ENCODE data around the gene SH3BP5.

The SH3BP5 gene

DNA sequence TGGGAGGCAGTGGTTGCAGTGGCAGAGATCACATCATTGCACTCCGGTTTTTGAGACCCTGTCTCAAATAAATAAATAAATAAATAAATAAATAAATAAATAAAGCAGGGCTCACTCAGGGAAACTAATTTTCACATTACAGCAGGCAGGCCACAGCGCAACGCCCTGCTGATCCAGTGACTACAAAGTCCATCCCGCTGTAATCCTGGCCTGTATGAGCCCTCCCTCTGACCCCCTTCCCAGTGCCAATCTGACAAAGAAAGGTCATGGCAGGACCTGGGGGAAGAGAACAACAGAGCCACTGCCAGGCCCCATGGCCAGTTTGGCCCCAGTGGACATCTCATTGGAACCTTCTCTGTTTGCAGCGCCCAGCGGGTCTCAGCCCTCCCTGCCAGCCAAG is 9.3 kb downstream of the SH3BP5 start:
- DNase-seq: no peak

DNA sequence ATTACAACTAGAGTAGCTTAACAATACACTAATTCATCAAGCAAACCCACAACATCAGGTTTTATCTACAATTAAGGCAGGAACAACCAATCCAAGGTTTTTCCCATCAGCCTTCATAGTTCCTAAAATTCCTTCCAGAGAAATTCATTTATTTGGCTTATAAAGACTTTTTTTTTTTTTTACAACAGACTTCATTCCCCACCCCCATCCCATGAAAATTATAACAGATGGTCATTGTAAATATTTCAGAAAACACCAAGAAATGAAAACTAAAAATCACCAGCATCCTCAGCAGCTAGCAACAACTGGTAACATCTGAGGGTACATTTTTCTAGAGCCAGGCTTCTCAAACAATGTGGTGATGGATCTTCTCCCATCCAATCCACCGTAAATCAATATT is 11.0 kb downstream of the SH3BP5 start:
- no peak for DNase-seq

DNA sequence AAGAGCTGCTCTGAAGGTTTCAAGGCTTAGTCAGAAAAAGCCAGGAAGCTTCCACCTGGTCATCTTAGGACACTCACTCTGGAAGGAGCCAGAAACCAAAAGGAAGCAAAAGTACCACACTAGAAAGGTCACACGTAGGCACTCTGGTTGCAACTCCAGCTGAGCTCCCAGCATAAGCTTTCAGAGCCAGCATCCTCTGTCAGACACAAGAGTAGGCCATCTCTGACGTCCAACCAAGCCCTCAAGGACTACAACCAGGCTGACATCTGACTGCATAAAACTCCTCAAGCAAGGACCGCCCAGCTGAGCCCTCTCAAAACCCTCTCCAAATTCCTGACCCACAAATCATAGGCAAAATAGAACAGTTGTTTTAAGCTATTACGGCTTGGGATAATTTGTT is 12.8 kb downstream of the SH3BP5 start:
- DNase-seq: no peak

DNA sequence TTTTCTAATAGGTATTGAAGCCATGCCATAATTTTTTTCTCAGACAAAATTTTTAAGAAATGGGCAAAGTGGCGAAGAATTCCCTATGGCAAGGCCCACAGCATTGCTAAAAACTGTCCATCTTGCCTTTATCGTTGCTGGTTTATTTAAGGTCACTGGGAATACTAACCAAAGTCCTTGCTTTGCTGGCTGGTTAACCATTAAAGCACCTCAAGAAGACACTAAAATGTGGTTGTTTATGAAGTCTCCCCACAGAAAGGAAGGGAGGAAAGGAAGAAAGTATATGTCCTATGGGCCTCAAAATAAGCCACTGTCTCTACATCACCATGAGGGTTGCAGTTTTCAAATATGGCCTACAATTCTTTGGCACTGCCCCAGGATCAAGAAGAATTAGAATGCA is 13.2 kb downstream of the SH3BP5 start:
- no peak for DNase-seq

DNA sequence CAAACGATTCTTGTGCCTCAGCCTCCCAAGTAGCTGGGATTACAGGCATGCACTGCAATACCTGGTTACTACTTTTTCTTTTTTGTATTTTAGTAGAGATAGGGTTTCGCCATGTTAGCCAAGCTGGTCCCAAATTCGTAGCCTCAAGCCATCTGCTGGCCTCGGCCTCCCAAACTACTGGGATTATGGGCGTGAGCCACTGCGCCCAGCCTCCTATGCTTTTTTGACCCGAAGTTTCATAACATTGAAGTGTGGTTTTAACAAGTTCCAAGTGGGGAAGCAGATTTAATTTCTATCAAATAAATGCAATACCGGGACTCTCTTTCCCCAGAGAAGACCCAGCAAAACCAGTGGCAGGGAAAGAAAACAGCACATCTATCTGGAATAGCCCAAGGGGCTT is 13.7 kb downstream of the SH3BP5 start:
- no peak for DNase-seq

DNA sequence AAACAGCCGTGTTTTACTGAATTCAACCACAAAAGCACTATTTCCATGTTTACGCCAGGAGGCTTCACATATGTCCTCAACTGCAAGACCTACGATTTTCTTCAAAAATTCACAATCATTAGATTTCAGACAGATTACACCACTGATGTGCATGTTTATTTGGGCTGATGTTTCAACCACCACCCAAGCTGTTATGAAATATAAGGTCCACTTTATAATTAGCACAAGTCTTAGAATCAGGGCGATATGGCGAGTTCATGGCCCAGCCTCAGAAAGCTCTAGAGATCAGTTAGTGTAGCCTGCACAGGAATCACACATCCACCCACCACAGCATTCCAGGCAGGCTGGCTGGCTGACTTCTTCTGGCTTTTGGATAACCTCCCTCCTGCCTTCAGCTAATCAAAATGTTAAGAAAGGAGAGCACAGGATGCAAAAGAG is 15.4 kb downstream of the SH3BP5 start:
- no peak for DNase-seq

DNA sequence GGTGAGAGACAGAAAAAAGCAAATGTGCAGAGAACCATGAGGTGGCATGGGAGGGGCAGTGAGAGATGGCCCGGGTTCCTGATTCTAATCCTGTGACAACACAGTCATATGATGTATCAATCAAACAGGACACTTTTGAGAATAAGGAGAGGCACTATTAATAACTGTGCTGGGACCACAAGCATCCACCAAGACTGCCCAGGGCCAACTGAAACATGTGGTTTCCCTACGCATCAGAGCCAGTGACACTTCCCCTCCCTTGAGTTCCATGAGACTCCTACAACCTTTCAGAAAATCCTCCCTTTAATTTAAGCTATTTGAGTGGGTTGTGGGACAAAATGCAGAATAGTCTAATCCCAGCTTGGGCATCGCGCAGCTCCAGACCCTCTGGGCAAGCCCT is 17.4 kb downstream of the SH3BP5 start:
- no peak for DNase-seq

DNA sequence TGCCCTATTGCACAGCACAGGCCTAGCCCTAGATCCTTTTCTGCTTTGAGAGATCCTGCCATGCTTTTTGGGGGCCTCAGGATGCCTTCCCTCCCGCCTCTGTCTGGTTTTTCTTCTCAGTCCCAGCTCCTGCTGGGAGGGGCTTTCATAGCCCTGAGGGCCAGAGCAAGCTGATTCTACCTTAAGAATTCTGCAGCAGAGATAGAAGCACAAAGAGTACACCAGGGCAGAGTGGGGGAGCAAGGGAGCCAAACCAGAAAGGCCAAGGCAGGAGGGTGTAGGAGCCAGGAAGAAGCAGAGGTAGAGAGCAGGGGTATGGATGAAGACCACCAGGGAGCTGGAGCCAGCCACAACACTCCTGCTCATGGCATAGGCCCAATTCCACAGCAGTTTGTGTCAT is 18.1 kb downstream of the SH3BP5 start:
- no peak for DNase-seq

DNA sequence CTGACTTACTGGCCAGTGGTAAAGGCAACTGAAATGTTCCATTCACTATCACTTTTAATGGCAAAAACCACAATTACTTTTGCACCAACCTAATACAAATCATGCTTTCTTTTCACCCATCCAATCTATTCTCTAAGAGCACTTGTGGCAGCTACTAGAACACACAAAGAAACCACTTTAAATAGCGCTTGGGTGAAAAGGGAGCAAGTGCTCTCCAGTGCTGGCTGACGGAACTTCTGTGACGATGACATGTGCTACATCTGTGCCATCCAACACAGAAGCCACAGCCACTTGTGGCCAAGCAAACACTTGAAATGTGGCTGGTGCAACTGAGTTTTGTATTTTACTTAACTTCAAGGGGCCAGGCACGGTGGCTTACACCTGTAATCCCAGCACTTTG is 18.9 kb downstream of the SH3BP5 start:
- DNase-seq: peak; percentile 40 to 50

DNA sequence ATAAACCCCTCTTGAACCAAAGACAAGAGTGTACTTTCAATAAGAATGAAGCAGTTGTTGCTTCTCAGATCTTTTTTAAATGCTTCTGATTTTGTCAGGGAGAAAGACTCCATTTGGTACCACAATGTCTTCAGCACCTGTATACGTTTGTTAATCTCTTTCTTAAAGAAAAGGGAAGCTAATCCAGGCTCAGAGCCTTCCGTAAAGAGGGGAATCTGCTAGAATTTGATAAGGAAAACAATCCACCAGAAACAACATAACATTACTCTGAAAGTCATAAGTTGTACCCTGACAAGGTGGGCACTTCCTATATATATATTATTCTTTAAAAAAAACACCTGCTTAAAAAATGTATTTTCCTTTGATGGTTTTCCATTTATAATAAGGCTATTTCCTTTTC is 19.8 kb downstream of the SH3BP5 start:
- no peak for DNase-seq

DNA sequence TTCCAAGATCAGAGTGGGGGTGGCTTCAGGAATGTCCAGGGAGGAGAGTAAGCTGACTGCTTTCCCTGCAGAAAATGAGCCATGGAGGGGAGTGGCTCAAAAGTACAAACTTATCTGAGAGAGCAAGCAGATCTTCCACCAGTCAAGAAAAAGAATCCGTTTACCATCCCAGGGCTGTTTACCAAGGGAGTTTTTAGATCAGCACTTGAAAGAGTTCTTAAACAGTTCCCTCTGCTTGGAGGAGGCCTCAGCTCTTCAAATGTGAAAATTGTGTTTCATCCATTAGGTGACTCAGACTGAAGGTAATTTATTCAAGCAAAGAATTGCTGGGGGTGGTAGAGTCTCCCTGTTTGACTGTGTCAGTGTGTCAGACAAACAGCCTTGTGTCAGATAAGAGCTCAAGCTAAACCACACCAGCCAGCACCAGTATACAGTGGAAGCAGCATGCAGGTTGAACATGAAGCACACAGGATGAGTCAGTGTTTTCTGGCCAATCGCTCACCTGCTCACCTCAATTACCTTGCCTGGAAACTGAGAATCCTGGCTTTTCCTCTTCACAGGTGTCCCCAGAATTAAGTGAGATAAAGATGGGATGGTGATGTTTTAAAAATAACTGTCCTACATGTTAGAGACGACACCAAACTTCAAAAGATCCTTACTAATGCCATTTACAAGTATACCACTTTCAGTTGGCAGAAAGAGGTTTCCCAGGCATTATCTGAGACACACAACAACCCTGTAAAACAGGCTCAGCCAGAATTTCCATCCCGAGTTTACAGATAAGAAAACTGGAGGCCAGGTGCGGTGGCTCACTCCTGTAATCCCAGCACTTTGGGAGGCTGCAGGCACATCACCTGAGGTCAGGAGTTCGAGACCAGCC is 21.7 kb downstream of the SH3BP5 start:
- DNase-seq: no peak

DNA sequence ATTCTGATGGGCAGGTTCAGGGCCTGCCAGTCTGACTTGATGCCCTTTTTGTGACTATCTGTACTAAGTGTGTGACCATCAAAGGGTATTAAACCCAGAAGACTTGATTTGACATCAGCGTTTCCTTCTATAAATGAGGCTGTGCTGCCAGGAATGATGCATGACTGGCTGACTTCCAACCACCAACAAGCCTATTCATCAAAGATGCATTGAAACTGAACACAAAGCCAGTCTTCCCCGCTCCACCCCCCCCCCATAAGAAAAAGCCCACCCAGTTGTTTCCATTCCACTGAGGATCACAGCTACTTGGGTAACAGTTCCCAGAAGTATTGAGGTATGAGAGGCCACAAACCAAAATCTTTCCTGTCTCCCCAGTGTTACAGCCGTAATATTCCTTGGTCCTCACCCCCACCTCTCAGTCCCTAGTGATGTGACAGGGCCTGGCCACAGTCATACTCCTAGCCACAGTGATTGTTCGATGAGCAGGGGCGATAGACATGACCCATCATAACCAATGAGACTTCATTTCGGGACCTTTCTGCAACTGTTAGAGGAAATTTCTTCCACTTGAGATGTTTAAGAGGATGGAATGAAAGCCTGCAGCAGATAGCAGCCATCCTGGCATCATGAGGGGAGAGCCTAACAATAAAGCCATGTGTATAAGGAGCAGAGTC is 22.6 kb downstream of the SH3BP5 start:
- no peak for DNase-seq

DNA sequence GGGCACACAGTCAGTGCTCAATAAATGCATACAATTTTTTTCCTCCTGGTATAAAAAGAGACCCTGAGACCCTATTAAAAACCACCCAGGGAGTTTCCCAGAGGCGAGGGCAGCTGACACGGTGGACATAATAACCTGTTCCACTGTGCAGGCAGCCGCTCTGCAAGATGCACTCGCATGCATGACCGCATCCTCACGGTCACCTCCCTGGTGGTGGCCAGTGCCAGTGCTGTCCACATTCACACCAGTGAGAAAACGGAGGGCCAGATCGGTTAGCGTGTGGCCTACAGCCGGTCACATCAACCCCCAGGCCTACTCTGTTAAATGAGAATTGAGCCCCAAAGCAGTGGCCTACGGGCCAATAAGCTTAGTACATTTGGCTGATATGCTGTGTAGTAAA is 24.8 kb downstream of the SH3BP5 start:
- DNase-seq: no peak

DNA sequence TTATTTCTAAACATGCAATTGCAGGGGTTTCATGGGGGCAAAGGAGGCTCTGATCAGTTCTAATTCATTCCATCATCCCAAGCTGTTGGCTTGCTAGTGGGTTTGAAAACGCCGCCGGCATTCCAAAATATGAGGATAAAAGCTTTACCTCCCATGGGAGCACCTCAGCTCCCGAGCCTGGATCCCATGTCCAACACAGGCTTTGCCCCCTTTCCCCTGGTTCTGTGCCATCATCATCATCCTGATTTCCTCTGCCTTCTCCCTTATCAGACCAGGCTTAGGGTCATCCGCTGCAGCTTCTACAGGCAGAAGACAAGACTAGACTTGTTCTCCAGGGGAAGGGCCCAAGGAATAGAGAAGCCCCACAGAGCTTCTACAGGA is 25.4 kb downstream of the SH3BP5 start:
- no peak for DNase-seq

DNA sequence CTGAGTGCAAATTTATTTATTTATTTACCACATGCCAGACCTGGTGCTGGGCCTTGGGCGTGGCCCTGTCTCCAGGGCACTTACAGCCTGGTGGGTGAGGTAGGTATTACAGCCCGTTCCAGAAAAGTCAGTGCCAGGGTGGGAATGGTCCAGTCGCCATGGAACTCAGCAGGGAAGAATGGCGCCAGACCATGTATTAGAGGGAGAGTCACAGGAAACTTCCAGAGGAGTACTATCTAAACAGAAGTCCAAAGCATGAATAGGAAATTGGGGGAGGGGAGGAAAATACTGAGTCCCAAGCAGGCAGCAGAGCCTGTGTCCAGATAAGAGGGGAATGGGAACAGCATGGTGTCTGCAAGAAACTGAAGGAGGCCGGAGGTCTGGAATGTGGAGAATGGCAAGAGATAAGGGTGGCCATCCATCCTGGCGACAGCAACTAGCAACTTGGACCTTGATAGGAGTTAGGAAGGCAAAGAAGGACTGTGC is 27.0 kb downstream of the SH3BP5 start:
- no peak for DNase-seq

DNA sequence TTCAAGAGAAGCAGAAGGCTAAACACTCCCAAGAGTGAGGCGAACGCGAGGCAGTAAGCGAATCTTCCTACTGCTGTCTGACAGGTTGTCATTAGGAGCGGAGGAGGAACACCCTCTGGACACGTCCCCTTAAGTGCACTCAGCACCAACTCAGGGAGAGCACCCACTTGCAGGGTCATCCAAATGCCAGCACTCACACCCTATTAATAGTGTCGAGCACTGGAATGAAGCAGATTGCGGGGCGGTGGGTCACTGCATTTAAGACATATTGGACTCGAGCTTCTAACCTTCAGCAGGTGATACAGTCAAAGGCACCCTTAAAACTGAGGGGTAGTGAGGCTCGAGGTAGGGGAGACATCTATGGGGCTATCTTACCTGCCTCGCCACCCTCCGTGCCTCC is 28.7 kb downstream of the SH3BP5 start:
- DNase-seq: no peak

DNA sequence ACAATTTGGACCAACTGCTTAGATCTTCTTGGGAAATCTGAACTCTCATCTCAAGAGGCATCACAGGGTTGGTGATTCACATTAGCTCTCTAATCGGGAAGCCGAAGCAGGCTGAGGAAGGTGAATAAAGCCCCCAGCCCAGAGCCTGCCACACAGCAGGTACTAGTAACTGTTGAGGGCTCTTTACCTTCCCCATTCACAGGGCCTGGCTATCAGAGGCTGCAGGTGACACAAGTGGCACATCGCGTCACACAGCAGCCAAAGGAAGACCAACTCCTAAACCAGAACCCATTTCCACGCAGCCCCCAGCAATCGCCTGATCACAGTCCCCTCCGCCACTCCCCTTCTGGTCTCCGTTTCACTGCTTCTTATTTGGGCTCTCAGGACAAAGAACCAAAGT is 29.2 kb downstream of the SH3BP5 start:
- no peak for DNase-seq

DNA sequence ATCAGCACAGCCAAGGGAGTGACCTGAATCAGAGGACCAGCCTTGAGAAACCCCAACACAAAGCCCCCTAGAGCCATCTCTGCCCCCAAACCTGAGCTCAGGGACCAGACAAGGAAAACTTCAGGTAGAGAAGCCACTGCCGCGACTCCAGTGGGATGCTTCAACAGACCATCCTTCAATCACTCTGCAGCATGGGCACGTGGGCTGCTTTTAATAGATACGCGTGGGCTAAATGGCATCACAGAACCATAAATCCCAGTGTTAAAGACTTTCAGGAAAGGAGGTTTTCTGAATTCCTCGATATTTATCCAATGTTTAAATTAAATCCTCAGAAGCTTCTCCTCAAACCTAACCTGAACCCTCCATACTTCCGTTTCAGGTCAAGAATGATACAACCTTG is 30.6 kb downstream of the SH3BP5 start:
- DNase-seq: no peak

DNA sequence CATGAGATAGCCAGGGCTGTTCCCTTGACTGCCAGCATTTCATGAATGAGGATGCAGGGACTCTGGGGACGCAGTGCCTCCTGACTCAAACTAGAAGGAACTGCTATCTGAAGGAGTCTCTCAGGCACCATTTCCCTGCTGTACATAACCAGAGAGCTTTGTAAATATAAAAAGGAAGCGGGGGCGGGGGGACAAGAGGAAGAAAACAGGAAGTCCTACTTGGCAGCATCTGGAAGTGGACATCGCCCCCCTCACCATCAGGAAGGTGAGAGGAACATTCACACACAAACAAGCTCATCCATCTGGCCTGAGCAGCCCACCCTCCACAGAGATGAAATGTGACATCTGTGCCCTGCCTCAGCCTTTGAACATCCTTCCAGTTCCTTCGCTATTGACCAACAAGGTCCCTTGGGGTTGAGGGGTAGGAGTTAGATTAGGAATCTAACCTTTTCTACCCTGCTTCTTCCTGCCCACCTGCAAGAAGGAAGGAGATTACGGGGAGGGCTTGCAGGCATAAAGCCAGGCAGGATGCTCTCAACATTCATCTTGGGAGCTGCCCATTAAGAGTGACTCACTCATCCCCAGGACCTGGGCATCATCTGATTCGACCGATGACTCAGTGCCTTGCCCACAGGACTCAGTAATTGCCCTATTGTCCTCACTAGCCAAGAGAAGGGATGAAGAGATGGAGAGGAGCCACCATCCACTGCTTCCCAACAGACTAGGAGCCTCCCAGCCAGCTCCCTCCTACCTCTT is 31.9 kb downstream of the SH3BP5 start:
- DNase-seq: no peak

DNA sequence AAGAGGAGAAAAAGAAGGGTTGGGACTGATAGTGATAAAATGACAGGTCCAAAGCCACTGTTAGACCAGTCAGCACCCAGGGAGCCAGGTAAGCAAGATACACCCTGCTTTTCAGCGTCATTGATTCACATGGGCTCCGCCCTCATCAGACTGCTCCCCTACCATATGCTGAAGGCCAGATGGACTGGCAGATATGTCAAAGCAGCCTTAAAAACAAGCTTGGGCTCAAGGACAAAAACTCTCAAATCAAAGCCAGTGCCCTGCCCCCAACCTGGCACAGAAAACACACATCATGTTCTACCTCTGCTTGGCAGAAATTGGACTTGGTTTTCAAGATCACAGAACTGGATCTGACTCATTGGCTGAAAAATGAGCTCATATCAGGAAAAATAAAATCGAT is 33.4 kb downstream of the SH3BP5 start:
- DNase-seq: no peak

DNA sequence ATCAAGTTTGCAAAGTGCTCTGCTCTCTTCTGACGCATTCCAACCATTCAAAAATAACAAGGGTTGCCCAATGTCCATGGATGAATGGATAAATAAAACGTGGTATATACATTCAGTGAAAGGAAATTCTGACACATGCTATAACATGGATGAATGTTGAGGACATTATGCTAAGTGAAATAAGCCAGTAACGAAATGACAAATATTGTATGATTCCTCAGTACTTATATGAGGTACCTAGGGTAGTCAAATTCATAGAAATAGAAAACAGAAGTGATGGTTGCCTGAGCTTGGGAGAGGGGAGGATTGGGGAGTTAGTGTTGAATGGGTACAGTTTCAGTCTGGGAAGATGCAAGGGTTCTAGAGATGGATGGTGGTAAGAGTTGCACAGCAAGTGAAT is 33.9 kb downstream of the SH3BP5 start:
- DNase-seq: no peak

DNA sequence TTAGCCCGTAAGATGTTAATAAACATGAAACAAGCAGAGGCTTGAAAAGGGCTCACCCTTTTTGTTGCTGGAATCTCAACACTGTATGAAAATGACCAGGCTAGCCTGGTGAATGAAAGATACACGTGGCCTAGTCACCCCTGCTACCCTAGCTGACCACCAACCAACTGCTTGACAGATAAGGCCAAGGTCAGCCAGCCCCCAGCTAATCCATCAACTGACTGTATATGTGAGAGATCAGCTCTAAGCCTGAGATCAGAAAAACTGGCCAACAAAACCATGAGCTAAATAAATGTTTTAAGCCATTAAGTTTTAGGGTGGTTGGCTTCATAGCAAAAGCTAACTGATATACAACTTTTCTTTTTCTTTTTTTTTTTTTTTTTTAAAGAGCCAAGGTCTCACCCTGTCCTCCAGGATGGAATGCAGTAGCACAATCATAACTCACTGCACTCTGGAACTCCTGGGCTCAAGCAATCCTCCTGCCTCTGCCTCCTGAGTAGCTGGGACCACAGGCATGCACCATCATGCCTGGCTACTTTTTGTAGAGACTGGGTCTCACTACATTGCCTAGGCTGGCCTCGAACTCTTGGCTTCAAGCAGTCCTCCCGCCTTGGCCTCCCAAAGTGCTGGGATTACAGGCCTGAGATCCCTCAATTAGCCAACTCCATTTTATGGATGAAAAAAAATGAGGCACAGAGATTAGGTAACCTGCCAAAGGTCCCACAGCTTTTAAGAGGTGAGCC is 34.6 kb downstream of the SH3BP5 start:
- no peak for DNase-seq

DNA sequence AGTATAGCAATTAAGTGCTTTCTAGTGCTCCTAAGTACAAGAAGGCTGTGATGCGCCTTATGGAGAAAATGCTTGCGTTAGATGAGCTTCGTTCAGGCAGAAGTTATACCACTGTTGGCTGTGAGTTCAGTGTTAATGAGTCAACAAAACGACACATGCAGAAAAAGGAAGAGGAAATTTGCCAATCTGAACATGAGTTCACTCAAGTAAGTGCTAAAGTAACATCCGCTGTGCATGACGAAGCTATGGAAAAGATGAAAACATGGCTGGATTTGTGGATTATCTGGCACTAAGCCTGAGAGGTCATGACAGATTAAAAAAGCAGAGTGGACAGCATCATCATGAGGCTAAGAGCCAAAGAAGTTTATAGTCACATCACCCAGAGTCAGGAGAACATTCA is 36.9 kb downstream of the SH3BP5 start:
- no peak for DNase-seq
